Thoracic aorta (tissue), 2 donors: ENCODE data around the gene POLR3E. TPM values are rescaled to one million over a fixed set of nuclear protein-coding genes. Genes with fewer than 3 reads are reported as not detected.

Experiments
- ATAC-seq: fragments of 150-250 bp; one replicate; pipeline ENCODE4 v1.8.0; 2017; ENCODE audit warnings: low read depth; ENCODE audit not compliant: insufficient number of reproducible peaks, low FRiP score
- DNase-seq: peaks from one replicate; pipeline ENCODE4 v3.0.0-alpha.2; 2020; ENCODE audit warnings: low spot score
- H3K27ac ChIP-seq, 2 donors: fragments of 200-600 bp; sonication (generic); 1 replicate in 1 of 2; 2 replicates in 1 of 2; pipeline ENCODE4 v1.5.1; 2016; ENCODE audit warnings: mild to moderate bottlenecking in 2 of 2, moderate library complexity in 2 of 2
- H3K27me3 ChIP-seq: fragments of 200-600 bp; sonication (generic); replicated peaks from 2 replicates; pipeline ENCODE4 v1.6.0; 2016; ENCODE audit warnings: mild to moderate bottlenecking; ENCODE audit not compliant: insufficient read depth
- H3K36me3 ChIP-seq: fragments of 200-600 bp; sonication (generic); one replicate; pipeline ENCODE4 v1.5.1; 2016
- H3K4me1 ChIP-seq, 2 donors: fragments of 200-600 bp; sonication (generic); 1 replicate in 1 of 2; 2 replicates in 1 of 2; pipeline versions ENCODE4 v1.5.1 to v1.6.0; 2016; ENCODE audit warnings: low read depth in 2 of 2, mild to moderate bottlenecking in 1 of 2; ENCODE audit not compliant: control insufficient read depth in 1 of 2
- H3K4me3 ChIP-seq: fragments of 200-600 bp; sonication (generic); 2 replicates; pipeline ENCODE4 v1.5.1; 2016; ENCODE audit warnings: mild to moderate bottlenecking
- H3K9me3 ChIP-seq: fragments of 200-600 bp; sonication (generic); 2 replicates; pipeline ENCODE4 v1.5.1; 2016
- total RNA-seq, 2 donors: library from RNA; depleted of rRNA; stranded (reverse); fragments of >200 nt; gene quantifications; one replicate each; pipeline versions ENCODE4 v1.1.0 to v1.2.3, GENCODE V29; 2016
- TF ChIP-seq, protein P1 (sequence below): fragments of 200-600 bp; sonication (generic); IDR thresholded peaks from one replicate; pipeline ENCODE4 v1.5.1; 2019; ENCODE audit warnings: antibody characterized with exemption

The POLR3E gene
- total RNA-seq, 2 donors from 2014 or later: 62.9 to 112 TPM

DNA sequence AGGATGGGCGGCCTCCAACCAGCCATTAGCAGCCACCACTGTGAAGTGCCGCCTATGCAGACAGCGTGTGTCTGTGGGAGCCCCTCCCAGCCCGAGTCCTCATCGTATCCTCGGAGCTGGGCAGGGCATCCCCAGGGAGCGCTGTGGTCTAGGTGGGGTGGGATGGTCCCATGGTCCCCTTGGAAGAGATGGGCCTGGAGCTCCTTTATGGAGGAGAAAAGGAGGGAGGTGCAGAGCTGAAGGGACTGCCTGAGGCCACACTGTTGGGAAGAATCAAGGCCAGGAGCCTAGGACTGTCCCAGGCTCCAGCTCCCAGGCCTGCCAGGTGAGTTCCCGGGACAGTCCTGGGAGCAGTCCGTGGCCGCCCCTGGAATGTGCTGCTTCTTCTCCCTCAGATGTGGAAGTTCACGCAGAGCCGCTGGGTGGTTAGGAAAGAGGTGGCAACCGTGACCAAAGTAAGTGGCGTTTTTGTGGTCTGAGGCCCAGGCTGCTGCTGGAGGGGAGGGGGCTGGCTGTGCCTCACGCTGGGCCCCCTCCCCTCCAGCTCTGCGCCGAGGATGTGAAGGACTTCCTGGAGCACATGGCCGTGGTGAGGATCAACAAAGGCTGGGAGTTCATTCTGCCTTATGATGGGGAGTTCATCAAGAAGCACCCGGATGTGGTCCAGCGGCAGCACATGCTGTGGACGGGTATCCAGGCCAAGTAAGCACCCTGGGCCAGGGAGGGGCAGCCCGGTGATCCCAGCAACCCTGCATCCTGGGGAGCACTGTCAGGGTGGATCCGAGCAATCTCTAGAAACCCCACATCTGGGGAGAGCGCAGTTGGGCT, 27.0 kb downstream of the POLR3E start:
- H3K27ac ChIP-seq: no peak overlapping the region
- TF ChIP-seq, protein P1, sequence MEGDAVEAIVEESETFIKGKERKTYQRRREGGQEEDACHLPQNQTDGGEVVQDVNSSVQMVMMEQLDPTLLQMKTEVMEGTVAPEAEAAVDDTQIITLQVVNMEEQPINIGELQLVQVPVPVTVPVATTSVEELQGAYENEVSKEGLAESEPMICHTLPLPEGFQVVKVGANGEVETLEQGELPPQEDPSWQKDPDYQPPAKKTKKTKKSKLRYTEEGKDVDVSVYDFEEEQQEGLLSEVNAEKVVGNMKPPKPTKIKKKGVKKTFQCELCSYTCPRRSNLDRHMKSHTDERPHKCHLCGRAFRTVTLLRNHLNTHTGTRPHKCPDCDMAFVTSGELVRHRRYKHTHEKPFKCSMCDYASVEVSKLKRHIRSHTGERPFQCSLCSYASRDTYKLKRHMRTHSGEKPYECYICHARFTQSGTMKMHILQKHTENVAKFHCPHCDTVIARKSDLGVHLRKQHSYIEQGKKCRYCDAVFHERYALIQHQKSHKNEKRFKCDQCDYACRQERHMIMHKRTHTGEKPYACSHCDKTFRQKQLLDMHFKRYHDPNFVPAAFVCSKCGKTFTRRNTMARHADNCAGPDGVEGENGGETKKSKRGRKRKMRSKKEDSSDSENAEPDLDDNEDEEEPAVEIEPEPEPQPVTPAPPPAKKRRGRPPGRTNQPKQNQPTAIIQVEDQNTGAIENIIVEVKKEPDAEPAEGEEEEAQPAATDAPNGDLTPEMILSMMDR: no peak
- peaks cover 42% of the 10 kb centered on the region for H3K36me3 ChIP-seq
- DNase-seq: no peak
- no peak overlapping the region for H3K4me3 ChIP-seq
- no peaks in the 10 kb centered on the region for H3K9me3 ChIP-seq
- ATAC-seq: no peak
- no peaks in the 10 kb centered on the region for H3K27me3 ChIP-seq
- no peaks in the 10 kb centered on the region for H3K4me1 ChIP-seq

GRCh38 chr16:22324787-22325597, 27.8 kb downstream of the POLR3E start:
- ATAC-seq: no peak
- H3K9me3 ChIP-seq: no peaks in the 10 kb centered on the region
- no peak overlapping the region for H3K4me3 ChIP-seq
- no peaks in the 10 kb centered on the region for H3K4me1 ChIP-seq
- DNase-seq: no peak
- no peak overlapping the region for H3K27ac ChIP-seq
- peaks cover 37% of the 10 kb centered on the region for H3K36me3 ChIP-seq
- TF ChIP-seq, protein P1: no peak
- no peaks in the 10 kb centered on the region for H3K27me3 ChIP-seq

- H3K4me1 ChIP-seq: no peaks in the 10 kb centered on the region
- no peak overlapping the region for H3K4me3 ChIP-seq
- ATAC-seq (no peak), DNase-seq (no peak)
- no peak overlapping the region for H3K27ac ChIP-seq
- H3K36me3 ChIP-seq: peaks cover 37% of the 10 kb centered on the region
- TF ChIP-seq, protein P1: no peak
- H3K9me3 ChIP-seq: no peaks in the 10 kb centered on the region
- no peaks in the 10 kb centered on the region for H3K27me3 ChIP-seq
These were observed 28.6 kb downstream of the POLR3E start for GRCh38 chr16:22325598-22326368.

GRCh38 chr16:22326369-22326652, 29.1 kb downstream of the POLR3E start:
- Histone ChIP-seq H3K27me3 (no peaks in the 10 kb centered on the region), H3K36me3 (peaks cover 41% of the 10 kb centered on the region), H3K4me1 (no peaks in the 10 kb centered on the region), H3K9me3 (no peaks in the 10 kb centered on the region), H3K27ac (no peak overlapping the region), H3K4me3 (no peak overlapping the region)
- TF ChIP-seq, protein P1: no peak
- ATAC-seq (no peak), DNase-seq (no peak)
